Measurements from ENCODE around the gene GPATCH3. TPM values are rescaled to one million over a fixed set of nuclear protein-coding genes. Genes with fewer than 3 reads are reported as not detected.
"Not testable (repeated sequence)": the region's sequence is repeated elsewhere in the genome, so short reads cannot be mapped to it uniquely, and the experiment has no call there.

GPATCH3 gene
- total RNA-seq, 1 donor from 2014 or later, result 20.4 TPM

- no peak overlapping the region for H3K4me3 Mint-ChIP-seq (ENCODE audit: unreplicated experiment)
- H3K9me3 Mint-ChIP-seq (ENCODE audit: unreplicated experiment), result no peaks in the 10 kb centered on the region
- H3K36me3 Mint-ChIP-seq (ENCODE audit: unreplicated experiment), result peaks cover 40% of the 10 kb centered on the region
- peaks cover 12% of the 10 kb centered on the region for H3K4me1 Mint-ChIP-seq (ENCODE audit: unreplicated experiment)
- H3K27ac Mint-ChIP-seq (ENCODE audit: unreplicated experiment), result peak overlapping the region; percentile 28
- H3K27me3 Mint-ChIP-seq (ENCODE audit: unreplicated experiment), result no peaks in the 10 kb centered on the region
- DNase-seq (ENCODE audit: extremely low spot score, unreplicated experiment), result peak; percentile 94
- peak; percentile 83 for TF ChIP-seq CTCF (IDR thresholded peaks at IDR 0.05)
Measured at GRCh38 chr1:26853156-26853555, 47.1 kb downstream of the GPATCH3 start.

GRCh38 chr1:26852701-26853100 is 47.6 kb downstream of the GPATCH3 start:
- Mint-ChIP-seq H3K9me3 (ENCODE audit: unreplicated experiment) (no peaks in the 10 kb centered on the region), H3K27ac (ENCODE audit: unreplicated experiment) (peak overlapping the region; percentile 28), H3K36me3 (ENCODE audit: unreplicated experiment) (peaks cover 42% of the 10 kb centered on the region), H3K4me1 (ENCODE audit: unreplicated experiment) (peaks cover 12% of the 10 kb centered on the region), H3K27me3 (ENCODE audit: unreplicated experiment) (no peaks in the 10 kb centered on the region), H3K4me3 (ENCODE audit: unreplicated experiment) (no peak overlapping the region)
- no peak for DNase-seq (ENCODE audit: extremely low spot score, unreplicated experiment)
- no peak for TF ChIP-seq CTCF (IDR thresholded peaks at IDR 0.05)

GRCh38 chr1:26851106-26851684 is 49.1 kb downstream of the GPATCH3 start:
- H3K27me3 Mint-ChIP-seq (ENCODE audit: unreplicated experiment), result no peaks in the 10 kb centered on the region
- H3K27ac Mint-ChIP-seq (ENCODE audit: unreplicated experiment), result no peak overlapping the region
- H3K36me3 Mint-ChIP-seq (ENCODE audit: unreplicated experiment), result peaks cover 48% of the 10 kb centered on the region
- H3K9me3 Mint-ChIP-seq (ENCODE audit: unreplicated experiment), result no peaks in the 10 kb centered on the region
- no peak for TF ChIP-seq CTCF (IDR thresholded peaks at IDR 0.05)
- no peak overlapping the region for H3K4me3 Mint-ChIP-seq (ENCODE audit: unreplicated experiment)
- H3K4me1 Mint-ChIP-seq (ENCODE audit: unreplicated experiment), result peaks cover 12% of the 10 kb centered on the region
- no peak for DNase-seq (ENCODE audit: extremely low spot score, unreplicated experiment)

- H3K4me1 Mint-ChIP-seq (ENCODE audit: unreplicated experiment), result peaks cover 12% of the 10 kb centered on the region
- H3K27me3 Mint-ChIP-seq (ENCODE audit: unreplicated experiment), result no peaks in the 10 kb centered on the region
- no peaks in the 10 kb centered on the region for H3K9me3 Mint-ChIP-seq (ENCODE audit: unreplicated experiment)
- DNase-seq (ENCODE audit: extremely low spot score, unreplicated experiment), result no peak
- H3K4me3 Mint-ChIP-seq (ENCODE audit: unreplicated experiment), result no peak overlapping the region
- peak overlapping the region; percentile 72 for H3K27ac Mint-ChIP-seq (ENCODE audit: unreplicated experiment)
- peaks cover 43% of the 10 kb centered on the region for H3K36me3 Mint-ChIP-seq (ENCODE audit: unreplicated experiment)
- no peak for TF ChIP-seq CTCF (IDR thresholded peaks at IDR 0.05)
Measured at GRCh38 chr1:26848941-26849774, 51.1 kb downstream of the GPATCH3 start.

- peak overlapping the region; percentile 67 for H3K27ac Mint-ChIP-seq (ENCODE audit: unreplicated experiment)
- TF ChIP-seq CTCF (IDR thresholded peaks at IDR 0.05), result no peak
- no peaks in the 10 kb centered on the region for H3K27me3 Mint-ChIP-seq (ENCODE audit: unreplicated experiment)
- H3K36me3 Mint-ChIP-seq (ENCODE audit: unreplicated experiment), result peaks cover 43% of the 10 kb centered on the region
- H3K4me1 Mint-ChIP-seq (ENCODE audit: unreplicated experiment), result peaks cover 12% of the 10 kb centered on the region
- H3K9me3 Mint-ChIP-seq (ENCODE audit: unreplicated experiment), result no peaks in the 10 kb centered on the region
- DNase-seq (ENCODE audit: extremely low spot score, unreplicated experiment), result no peak
- H3K4me3 Mint-ChIP-seq (ENCODE audit: unreplicated experiment), result no peak overlapping the region
Measured at GRCh38 chr1:26848499-26848898, 51.8 kb downstream of the GPATCH3 start.

- H3K9me3 Mint-ChIP-seq (ENCODE audit: unreplicated experiment), result not testable (repeated sequence)
Measured at GRCh38 chr1:26847826-26848225, 52.4 kb downstream of the GPATCH3 start.

More at GRCh38 chr1:26847826-26848225, 52.4 kb downstream of the GPATCH3 start:
- H3K27me3 Mint-ChIP-seq (ENCODE audit: unreplicated experiment); DNase-seq (ENCODE audit: extremely low spot score, unreplicated experiment); H3K4me3 Mint-ChIP-seq (ENCODE audit: unreplicated experiment): not testable (repeated sequence)
- peaks cover 10% of the 10 kb centered on the region for H3K4me1 Mint-ChIP-seq (ENCODE audit: unreplicated experiment)
- H3K36me3 Mint-ChIP-seq (ENCODE audit: unreplicated experiment), result peaks cover 40% of the 10 kb centered on the region
- H3K27ac Mint-ChIP-seq (ENCODE audit: unreplicated experiment), result peak overlapping the region; percentile 20

Data from osteocyte (in vitro differentiated cells).